GM21390 (cell line): Measurements from ENCODE around the gene ADNP2.

Experiments
- ATAC-seq: cut with Tn5 transposase; IDR thresholded peaks from one replicate; pipeline ENCODE4 v1.9.1; 2021; ENCODE audit not compliant: unreplicated experiment

The ADNP2 gene

GRCh38 chr18:80105369-80106167 lies 3.5 kb upstream of the ADNP2 start:
- ATAC-seq, result peak; percentile 53

GRCh38 chr18:80106482-80107051 lies 2.5 kb upstream of the ADNP2 start:
- ATAC-seq, result no peak

- ATAC-seq, result no peak
Observed at GRCh38 chr18:80107426-80107825, 1.6 kb upstream of the ADNP2 start.

- no peak for ATAC-seq
Observed at GRCh38 chr18:80108121-80108536, 933 bp upstream of the ADNP2 start.

- ATAC-seq, result peak; percentile 27
Observed at GRCh38 chr18:80109676-80110078, 615 bp downstream of the ADNP2 start.

- ATAC-seq, result no peak
Observed at GRCh38 chr18:80112624-80113248, 3.7 kb downstream of the ADNP2 start.

GRCh38 chr18:80115035-80115434 lies 6.0 kb downstream of the ADNP2 start:
- no peak for ATAC-seq

GRCh38 chr18:80119111-80119510 lies 10.0 kb downstream of the ADNP2 start:
- ATAC-seq, result no peak

GRCh38 chr18:80120932-80121331 lies 11.9 kb downstream of the ADNP2 start:
- no peak for ATAC-seq

GRCh38 chr18:80124131-80124530 lies 15.1 kb downstream of the ADNP2 start:
- ATAC-seq, result no peak

GRCh38 chr18:80126797-80127196 lies 17.7 kb downstream of the ADNP2 start:
- no peak for ATAC-seq

GRCh38 chr18:80127635-80128034 lies 18.6 kb downstream of the ADNP2 start:
- no peak for ATAC-seq

GRCh38 chr18:80129672-80130367 lies 20.8 kb downstream of the ADNP2 start:
- no peak for ATAC-seq

GRCh38 chr18:80130555-80130954 lies 21.5 kb downstream of the ADNP2 start:
- ATAC-seq, result no peak

GRCh38 chr18:80132180-80132812 lies 23.2 kb downstream of the ADNP2 start:
- ATAC-seq, result no peak

- no peak for ATAC-seq
Observed at GRCh38 chr18:80133124-80133523, 24.1 kb downstream of the ADNP2 start.

- ATAC-seq, result no peak
Observed at GRCh38 chr18:80135136-80135535, 26.1 kb downstream of the ADNP2 start.

- no peak for ATAC-seq
Observed at GRCh38 chr18:80136679-80137078, 27.6 kb downstream of the ADNP2 start.

GRCh38 chr18:80137137-80137536 lies 28.1 kb downstream of the ADNP2 start:
- ATAC-seq, result no peak

GRCh38 chr18:80137976-80138375 lies 28.9 kb downstream of the ADNP2 start:
- ATAC-seq, result no peak

- ATAC-seq, result no peak
Observed at GRCh38 chr18:80140455-80140985, 31.5 kb downstream of the ADNP2 start.
